Immature natural killer cell (primary cell): ENCODE results near the gene SPEM1. TPM values are rescaled to one million over a fixed set of nuclear protein-coding genes. Genes with fewer than 3 reads are reported as not detected.
A peak's percentile ranks its signal among the peaks of the same experiment; 100 is the strongest.

Experiments used
- DNase-seq, 3 donors: peaks; one replicate each; pipeline ENCODE4 v3.0.0; 2022; ENCODE audit warnings: mixed read lengths in 1 of 3
- H3K27ac Mint-ChIP-seq, 6 donors: one replicate each; pipeline ENCODE4 v1.8.0; 2020; ENCODE audit warnings: mixed read lengths in 6 of 6, mild to moderate bottlenecking in 5 of 6, inconsistent platforms in 4 of 6, moderate library complexity in 3 of 6
- H3K27me3 Mint-ChIP-seq, 3 donors: one replicate each; pipeline ENCODE4 v1.8.0; 2020 to 2021; ENCODE audit warnings: low read depth in 3 of 3, mild to moderate bottlenecking in 3 of 3, mixed read lengths in 3 of 3, moderate library complexity in 3 of 3, inconsistent platforms in 1 of 3
- H3K36me3 Mint-ChIP-seq, 3 donors: one replicate each; pipeline ENCODE4 v1.8.0; 2020; ENCODE audit warnings: mixed read lengths in 3 of 3, inconsistent platforms in 2 of 3, mild to moderate bottlenecking in 2 of 3
- H3K4me1 Mint-ChIP-seq, 2 donors: one replicate each; pipeline ENCODE4 v1.8.0; 2020; ENCODE audit warnings: inconsistent platforms in 2 of 2, mild to moderate bottlenecking in 2 of 2, mixed read lengths in 2 of 2, moderate library complexity in 1 of 2
- H3K4me3 Mint-ChIP-seq, 5 donors: one replicate each; pipeline ENCODE4 v1.8.0; 2020; ENCODE audit warnings: mild to moderate bottlenecking in 5 of 5, mixed read lengths in 5 of 5, inconsistent platforms in 3 of 5, moderate library complexity in 3 of 5
- H3K9me3 Mint-ChIP-seq, 6 donors: one replicate each; pipeline ENCODE4 v1.8.0; 2020; ENCODE audit warnings: mild to moderate bottlenecking in 6 of 6, mixed read lengths in 6 of 6, inconsistent platforms in 4 of 6, moderate library complexity in 3 of 6
- polyA plus RNA-seq, 3 donors: library from polyadenylated mRNA; unstranded; fragments of 300-500 nt; fragmentation: Illumina TruSeq; gene quantifications; one replicate each; pipeline ENCODE4 v1.2.3, GENCODE V29; 2021

SPEM1 gene
- polyA plus RNA-seq, 3 donors from 2014 or later: not detected

DNA sequence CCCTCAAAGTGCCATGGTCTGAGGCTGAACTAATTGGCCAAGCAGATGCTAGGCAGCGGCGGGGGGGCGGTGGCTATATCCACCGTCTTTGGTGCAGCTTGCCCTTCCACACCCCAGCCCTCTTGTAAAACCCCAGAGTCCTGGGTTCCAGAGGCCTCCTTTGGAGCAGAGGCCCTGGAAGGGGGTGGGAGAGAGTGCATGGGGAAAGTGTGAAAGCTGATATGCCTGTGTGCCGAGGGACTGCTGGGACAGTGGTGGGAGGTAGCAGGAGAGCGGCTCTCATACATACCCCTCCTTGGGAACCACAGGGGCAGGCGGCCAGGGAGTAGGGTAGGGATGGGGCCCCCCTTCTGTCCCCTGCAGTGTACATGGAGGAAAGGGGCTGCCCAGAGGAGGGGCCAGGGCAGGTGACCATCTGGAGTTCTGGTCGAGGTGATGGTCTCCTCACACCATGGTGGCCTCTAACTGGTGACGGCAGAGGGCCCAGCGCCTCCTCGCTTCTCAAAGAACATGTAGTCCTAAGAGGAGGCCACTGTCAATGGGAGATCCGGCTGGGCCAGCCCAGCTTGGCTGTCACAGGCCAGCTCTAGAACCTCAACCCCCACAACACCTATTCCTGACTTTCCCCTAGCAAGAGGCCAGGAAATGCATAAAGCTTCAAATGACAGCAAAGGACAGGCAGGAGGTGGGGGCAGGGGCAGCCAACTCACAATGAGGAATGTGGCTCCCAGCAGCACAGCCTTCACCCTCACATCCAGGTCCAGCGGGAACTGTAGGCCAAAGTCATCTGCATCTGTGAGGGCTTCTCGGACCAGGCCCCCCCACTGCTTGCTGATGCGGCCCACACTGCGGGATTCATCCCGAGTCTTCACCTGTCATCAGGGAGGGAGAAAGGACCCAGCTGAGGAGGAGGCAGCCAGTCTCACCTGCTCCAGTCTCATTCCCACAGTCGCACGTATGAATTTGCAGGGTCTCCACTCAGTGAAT, 29.9 kb upstream of the SPEM1 start:
- peaks cover 0 to 2% (median 1%) of the 10 kb centered on the region in 3 donors for H3K27me3 Mint-ChIP-seq
- H3K4me1 Mint-ChIP-seq: peaks cover 10 to 13% of the 10 kb centered on the region in 2 donors
- no peaks in the 10 kb centered on the region for H3K9me3 Mint-ChIP-seq
- peaks cover 0 to 5% (median 0%) of the 10 kb centered on the region in 3 donors for H3K36me3 Mint-ChIP-seq
- DNase-seq: no peak
- no peak overlapping the region for H3K27ac Mint-ChIP-seq
- no peak overlapping the region for H3K4me3 Mint-ChIP-seq

DNA sequence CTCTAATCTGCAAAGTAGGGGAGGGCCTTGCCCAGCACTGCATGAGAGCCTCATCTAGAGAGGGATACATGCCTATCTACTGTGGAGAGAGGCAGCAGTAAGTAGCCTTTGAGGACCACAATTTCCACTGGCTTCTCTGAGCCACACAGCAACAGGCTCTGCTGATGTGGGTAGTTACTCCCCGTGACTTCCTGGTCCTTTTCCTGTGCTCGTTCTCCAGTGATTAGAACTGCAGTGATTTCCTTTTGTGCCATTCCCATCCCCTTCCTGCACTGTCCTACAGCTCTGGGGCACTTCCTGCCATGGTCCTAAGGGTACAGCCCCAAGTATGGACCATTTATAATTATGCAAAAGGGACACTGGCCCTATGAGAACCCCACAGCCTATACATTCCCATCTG, 28.8 kb upstream of the SPEM1 start:
- no peak for DNase-seq
- Mint-ChIP-seq H3K4me3 (no peak overlapping the region), H3K36me3 (peaks cover 0 to 5% (median 0%) of the 10 kb centered on the region in 3 donors), H3K27ac (peak overlapping the region in 1 of 6 donors; percentile 42), H3K27me3 (peaks cover 0 to 2% (median 1%) of the 10 kb centered on the region in 3 donors), H3K4me1 (peaks cover 11 to 13% of the 10 kb centered on the region in 2 donors), H3K9me3 (no peaks in the 10 kb centered on the region)

DNA sequence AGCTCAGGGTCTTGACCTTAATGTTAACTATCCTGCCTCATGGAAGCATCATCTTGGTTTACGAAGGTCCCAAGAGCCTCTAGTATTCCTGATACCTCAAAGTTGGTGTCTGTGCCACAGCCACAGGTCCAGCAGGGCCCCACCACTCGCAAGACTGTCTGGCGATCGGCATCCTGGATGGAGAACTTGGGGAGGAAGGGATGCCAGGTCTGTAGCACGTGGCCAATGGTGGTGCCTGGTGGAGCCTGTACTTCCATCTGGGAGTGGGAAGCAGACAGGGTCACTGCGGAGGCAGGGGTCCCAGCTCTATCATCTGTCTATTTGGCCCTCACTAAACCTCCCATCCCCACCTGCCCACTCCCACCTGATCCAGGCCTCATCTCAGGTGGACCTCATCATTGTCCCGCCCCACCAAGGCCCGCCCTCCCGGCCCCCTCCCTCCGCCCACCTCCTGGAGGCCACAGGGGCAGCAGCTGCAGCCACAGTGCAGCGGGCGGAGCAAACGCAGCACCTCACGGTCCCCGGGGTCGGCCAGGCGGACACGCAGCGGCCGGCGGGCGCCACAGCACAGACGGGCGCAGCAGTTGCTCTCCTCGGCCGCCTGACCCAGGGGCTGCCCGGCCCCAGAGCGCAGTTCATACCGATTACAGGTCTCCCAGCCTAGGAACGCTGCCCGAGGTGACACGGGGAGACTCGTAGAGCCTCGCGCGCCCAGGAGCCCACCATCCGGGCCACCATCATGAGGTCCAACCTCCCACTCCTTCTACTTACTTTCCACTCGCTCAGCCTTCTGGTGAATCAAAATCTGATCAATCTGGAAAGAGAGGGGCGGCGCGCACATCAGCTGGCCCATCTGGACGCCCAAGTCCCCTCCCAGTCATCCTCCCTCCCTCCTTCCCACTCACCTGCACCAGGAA, 27.2 kb upstream of the SPEM1 start:
- peaks cover 2 to 3% (median 2%) of the 10 kb centered on the region in 3 donors for H3K27me3 Mint-ChIP-seq
- H3K36me3 Mint-ChIP-seq: peaks cover 0 to 5% (median 0%) of the 10 kb centered on the region in 3 donors
- H3K27ac Mint-ChIP-seq: peak overlapping the region in 3 of 6 donors; percentile 8 to 74 (median 62)
- H3K9me3 Mint-ChIP-seq: no peaks in the 10 kb centered on the region
- peak overlapping the region; percentile 54 to 93 (median 66) for H3K4me3 Mint-ChIP-seq
- H3K4me1 Mint-ChIP-seq: peaks cover 11 to 13% of the 10 kb centered on the region in 2 donors
- no peak for DNase-seq

DNA sequence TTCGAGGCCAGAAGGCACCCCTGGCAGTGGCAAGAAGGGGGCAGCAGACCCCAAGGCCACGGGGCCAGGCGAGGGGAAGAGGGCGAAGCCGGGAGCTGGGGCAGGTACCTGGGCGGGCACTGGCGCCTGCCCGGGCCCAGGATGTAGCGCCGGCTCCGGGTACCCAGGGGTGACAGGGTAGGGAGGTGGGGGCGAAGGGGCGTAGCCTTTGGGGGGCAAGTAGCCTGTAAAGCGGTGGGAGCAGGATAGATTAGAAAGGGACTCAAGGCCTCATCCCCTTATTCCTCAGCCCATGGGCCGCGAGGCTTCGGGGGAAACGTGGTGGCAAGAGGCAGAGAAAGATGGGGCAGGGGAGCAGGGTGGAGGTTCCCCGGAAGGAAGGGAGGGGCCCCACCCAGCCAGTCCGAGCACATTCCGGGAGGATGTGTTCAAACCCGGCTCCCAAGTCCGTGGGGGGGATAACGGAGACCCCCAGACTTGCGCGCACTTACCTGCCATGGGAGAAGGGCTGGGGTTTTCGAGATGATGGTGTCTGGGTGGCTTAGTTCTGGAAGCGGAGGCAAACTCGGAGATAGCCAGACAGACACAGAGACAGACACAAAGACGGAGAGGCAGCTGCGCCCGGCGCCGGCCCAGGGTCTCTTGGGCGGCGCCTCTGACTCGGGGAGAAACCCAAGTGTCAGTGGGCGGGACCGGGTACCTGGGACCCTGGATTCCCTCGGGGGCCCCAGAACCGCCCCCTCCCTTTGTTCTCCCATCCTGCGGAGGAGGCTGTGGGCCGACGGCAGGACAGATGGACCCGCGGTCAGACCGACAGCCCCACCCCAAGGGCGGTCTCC, 26.3 kb upstream of the SPEM1 start:
- peaks cover 2 to 3% (median 2%) of the 10 kb centered on the region in 3 donors for H3K27me3 Mint-ChIP-seq
- peaks cover 11 to 13% of the 10 kb centered on the region in 2 donors for H3K4me1 Mint-ChIP-seq
- DNase-seq: peak in 1 of 3 donors; percentile 73
- H3K27ac Mint-ChIP-seq: peak overlapping the region; percentile 82 to 95 (median 89)
- peak overlapping the region; percentile 87 to 93 (median 91) for H3K4me3 Mint-ChIP-seq
- H3K9me3 Mint-ChIP-seq: no peaks in the 10 kb centered on the region
- peaks cover 0 to 5% (median 0%) of the 10 kb centered on the region in 3 donors for H3K36me3 Mint-ChIP-seq

DNA sequence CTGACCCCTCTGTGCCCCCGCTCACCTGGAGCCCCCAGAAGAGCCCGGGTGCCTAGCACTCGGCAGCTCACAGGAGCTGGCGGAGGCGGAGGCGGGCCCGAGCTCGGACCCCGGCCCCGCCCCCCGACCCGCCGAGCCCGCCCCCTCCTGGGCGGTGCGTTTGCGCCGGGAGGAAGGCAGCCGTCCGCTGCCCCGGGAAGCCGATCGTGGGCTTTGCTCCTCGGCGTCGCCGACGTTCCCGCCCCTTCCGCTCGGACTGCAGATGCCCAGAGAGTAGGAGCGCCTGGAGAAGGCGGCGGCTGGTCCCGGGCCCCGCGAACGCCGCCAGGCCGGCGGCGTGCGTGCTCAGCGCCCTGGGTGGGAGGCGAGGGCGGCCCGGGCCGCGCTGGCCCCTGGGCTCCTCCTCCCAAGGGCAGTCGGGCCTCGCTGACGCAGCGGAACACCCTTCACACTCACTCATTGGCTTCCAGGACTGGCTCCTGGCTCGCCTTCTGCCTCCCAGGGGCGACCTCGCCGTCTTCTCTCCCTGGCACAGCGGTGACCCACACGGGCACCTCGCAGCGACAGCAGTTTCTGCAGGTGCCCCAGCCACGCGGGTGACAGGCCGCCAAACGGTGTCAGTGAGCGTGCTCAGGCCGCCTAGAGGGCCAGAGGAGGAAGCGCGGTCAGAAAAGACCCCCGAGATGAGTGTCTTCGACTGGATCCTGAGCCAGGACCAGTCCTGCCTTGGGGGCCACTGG, 25.5 kb upstream of the SPEM1 start, which contains the start of gene PLSCR3:
PLSCR3 (minus strand) TSS at position 74 of the 740 bp plus-strand sequence. CDS start 415 bp downstream, outside the sequence.
- no peaks in the 10 kb centered on the region for H3K9me3 Mint-ChIP-seq
- DNase-seq: peak; percentile 83 to 86 (median 86)
- H3K27me3 Mint-ChIP-seq: peaks cover 2 to 3% (median 2%) of the 10 kb centered on the region in 3 donors
- peak within 1 kb of the TSS; percentile 90 to 96 (median 94) for H3K4me3 Mint-ChIP-seq
- peaks cover 0 to under 1% (median 0%) of the 10 kb centered on the region in 3 donors for H3K36me3 Mint-ChIP-seq
- peaks cover 11 to 14% of the 10 kb centered on the region in 2 donors for H3K4me1 Mint-ChIP-seq
- H3K27ac Mint-ChIP-seq: peak within 1 kb of the TSS; percentile 86 to 95 (median 92)

DNA sequence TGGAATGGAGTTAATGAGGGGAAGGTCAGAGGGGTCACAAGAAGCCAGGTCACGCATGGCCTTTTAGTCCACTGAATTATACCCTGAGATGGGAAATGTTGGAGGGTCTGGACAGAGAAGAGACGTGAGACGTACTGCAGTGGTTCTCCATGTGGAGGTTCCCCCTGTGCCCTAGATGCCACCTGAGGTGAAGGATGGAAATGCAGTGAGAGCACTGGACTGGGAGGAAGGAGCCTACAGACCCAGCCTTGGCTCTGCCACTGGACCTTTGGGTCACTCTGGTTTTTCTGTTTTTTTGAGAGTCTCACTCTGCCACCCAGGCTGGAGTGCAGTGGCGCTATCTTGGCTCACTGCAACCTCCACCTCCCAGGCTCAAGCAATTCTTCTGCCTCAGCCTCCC, 24.0 kb upstream of the SPEM1 start:
- Mint-ChIP-seq H3K27ac (peak overlapping the region in 1 of 6 donors; percentile 28), H3K4me3 (peak overlapping the region in 3 of 5 donors; percentile 12 to 61 (median 22)), H3K27me3 (peaks cover 2 to 3% (median 2%) of the 10 kb centered on the region in 3 donors), H3K36me3 (no peaks in the 10 kb centered on the region), H3K4me1 (peaks cover 11 to 15% of the 10 kb centered on the region in 2 donors), H3K9me3 (no peaks in the 10 kb centered on the region)
- no peak for DNase-seq

DNA sequence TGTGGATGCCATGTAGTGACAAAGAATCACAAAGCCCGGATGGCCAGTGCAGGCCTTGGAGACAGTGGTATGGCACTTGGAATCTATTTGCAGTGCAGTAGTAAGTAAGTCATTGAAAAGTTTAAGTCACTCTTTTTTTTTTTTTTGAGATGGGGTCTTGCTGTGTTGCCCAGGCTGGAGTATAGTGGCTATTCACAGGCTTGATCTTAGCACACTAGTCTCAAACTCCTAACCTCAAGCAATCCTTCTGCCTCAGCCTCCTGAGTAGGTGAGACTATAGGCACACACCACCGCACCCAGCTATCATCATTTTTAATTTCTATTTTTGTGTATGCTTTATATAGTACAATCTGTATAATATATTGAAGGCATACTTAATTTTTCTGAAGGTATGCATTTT, 21.5 kb upstream of the SPEM1 start:
- no peak overlapping the region for H3K27ac Mint-ChIP-seq
- H3K4me1 Mint-ChIP-seq: peaks cover 19 to 23% of the 10 kb centered on the region in 2 donors
- no peaks in the 10 kb centered on the region for H3K9me3 Mint-ChIP-seq
- H3K27me3 Mint-ChIP-seq: peaks cover 2 to 3% (median 2%) of the 10 kb centered on the region in 3 donors
- DNase-seq: no peak
- H3K36me3 Mint-ChIP-seq: no peaks in the 10 kb centered on the region
- H3K4me3 Mint-ChIP-seq: no peak overlapping the region

DNA sequence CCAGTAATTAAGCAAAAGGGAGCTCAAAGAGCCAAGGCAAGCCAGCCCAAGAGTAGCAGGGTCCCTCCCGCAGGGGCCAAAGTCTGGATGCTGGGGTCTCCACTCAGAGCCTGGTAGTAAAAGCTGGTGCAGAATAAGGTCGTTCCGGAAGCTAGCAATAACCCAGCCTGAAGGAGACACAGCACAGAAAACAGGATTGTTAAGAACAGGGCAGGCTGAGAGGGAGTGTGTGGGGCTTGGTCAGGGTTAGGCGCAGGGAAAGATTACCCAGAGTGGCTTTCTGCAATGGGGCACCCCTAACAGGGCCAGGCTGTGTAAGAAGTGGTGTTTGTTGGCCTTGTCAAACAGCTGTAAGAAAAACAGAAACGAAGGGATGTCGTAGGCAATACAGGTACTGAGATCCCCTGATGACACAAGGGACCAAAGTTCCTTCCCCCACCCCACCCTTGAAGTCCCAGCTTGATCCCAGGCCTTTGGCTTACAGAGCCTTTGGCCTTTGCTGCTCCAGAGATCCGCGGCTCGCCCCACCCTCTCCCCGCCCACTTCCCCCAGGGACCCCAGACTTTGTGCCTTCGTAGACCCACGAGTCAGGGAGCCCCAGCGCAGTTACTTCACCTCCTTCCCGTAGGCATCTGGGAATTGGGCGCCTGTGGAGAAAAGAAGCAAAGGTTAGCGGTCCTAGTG, 16.9 kb upstream of the SPEM1 start:
- no peak for DNase-seq
- Mint-ChIP-seq H3K9me3 (no peaks in the 10 kb centered on the region), H3K4me1 (peaks cover 12 to 23% of the 10 kb centered on the region in 2 donors), H3K36me3 (no peaks in the 10 kb centered on the region), H3K4me3 (peak overlapping the region; percentile 94 to 96 (median 95)), H3K27ac (peak overlapping the region; percentile 77 to 99 (median 97)), H3K27me3 (peaks cover 6 to 9% (median 7%) of the 10 kb centered on the region in 3 donors)

DNA sequence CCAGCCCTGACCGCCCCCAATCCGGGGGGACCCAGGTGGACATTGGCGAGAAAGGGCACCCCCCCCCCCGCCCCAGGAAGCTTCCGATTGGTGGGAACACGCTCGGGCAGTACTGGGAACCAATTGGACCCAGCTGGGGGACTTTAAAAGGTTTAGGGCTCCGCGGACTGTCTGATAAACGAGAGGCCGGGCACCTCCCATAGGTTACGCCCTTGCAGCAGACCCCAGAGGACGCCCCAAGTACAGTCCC, 16.5 kb upstream of the SPEM1 start:
- no peaks in the 10 kb centered on the region for H3K9me3 Mint-ChIP-seq
- H3K27me3 Mint-ChIP-seq: peaks cover 6 to 9% (median 7%) of the 10 kb centered on the region in 3 donors
- H3K4me3 Mint-ChIP-seq: peak overlapping the region; percentile 94 to 96 (median 95)
- H3K27ac Mint-ChIP-seq: peak overlapping the region; percentile 77 to 99 (median 98)
- no peak for DNase-seq
- peaks cover 12 to 23% of the 10 kb centered on the region in 2 donors for H3K4me1 Mint-ChIP-seq
- no peaks in the 10 kb centered on the region for H3K36me3 Mint-ChIP-seq

DNA sequence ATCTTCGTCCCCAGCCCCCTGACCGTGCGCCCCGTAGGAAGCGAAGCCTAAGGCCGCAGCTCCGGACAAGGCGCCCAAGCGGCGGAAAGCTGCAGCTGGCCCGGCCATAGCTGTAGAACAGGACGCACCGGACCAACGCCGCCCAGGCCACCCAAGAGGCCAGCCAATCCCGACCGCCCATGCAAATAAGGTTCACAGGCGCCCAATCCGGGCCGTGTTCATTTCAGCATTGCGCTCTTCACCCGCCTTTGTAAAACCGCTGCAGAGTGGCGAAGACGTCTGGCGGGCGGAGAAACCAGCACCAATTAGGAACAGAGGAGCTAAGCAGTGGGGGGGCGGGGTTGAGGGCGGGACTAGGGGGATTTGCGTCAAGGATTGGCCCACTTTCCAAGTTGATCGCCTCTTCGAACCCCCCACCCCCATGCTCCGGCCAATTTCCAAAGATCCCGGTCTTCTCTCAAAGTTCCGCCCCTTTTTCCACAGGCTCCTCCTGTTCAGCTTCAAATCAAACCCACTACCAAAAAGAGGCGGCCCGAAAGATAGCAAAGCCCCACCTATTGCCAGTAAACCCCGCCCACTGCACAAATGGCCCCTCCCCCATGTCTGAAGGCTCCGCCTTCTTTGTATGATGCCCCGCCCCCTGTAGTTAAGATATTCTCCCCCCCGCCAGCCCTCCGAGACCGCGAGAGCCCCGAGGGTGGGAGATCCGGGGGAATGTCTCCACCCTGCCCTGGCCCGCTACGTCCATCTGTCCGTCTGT, 16.0 kb upstream of the SPEM1 start, which contains the start of gene TMEM256:
TMEM256 (minus strand) TSS at position 121 of the 760 bp plus-strand sequence; CDS start at position 108, 13 bp downstream.
- DNase-seq: peak; percentile 95 to 96 (median 96)
- Mint-ChIP-seq H3K27ac (peak within 1 kb of the TSS; percentile 85 to 99 (median 98)), H3K4me1 (peaks cover 12 to 23% of the 10 kb centered on the region in 2 donors), H3K27me3 (peaks cover 6 to 9% (median 7%) of the 10 kb centered on the region in 3 donors), H3K9me3 (no peaks in the 10 kb centered on the region), H3K36me3 (no peaks in the 10 kb centered on the region), H3K4me3 (peak within 1 kb of the TSS; percentile 94 to 96 (median 95))

DNA sequence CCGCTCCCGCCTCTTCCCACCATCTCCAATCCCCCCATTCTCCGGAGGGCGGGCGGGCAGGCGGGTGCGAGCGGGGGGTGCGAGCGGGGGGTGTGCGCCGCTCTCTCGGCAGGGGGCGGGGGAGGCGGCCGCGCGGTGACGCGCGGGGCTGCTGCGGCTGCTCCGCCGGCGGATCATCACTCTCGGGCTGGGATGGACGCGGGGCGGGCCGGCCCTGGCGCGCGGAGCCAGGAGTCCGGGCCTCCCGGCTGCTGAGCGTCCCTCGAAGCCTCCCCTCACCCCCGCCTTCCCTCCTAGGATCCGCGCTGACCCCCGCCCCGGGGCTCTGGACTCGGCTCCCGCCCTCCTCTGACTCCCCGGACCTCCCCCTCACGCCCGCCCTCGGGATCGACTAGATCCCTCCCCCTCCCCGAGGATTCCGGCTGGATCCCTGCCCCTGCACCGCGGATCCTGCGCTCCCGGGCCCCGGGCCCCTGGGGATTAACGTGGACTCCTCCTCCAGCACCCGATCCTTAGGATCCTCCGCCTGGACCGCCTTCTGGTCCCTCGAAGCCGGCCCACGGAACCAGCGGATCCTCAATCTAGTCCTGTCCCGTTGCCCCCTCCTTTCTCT, 15.3 kb upstream of the SPEM1 start:
- Mint-ChIP-seq H3K27ac (peak overlapping the region; percentile 85 to 99 (median 98)), H3K4me1 (peaks cover 12 to 21% of the 10 kb centered on the region in 2 donors), H3K9me3 (peaks cover 0 to 2% (median 0%) of the 10 kb centered on the region in 6 donors)

More for the DNA sequence above, 15.3 kb upstream of the SPEM1 start:
- Mint-ChIP-seq H3K36me3 (no peaks in the 10 kb centered on the region), H3K4me3 (peak overlapping the region; percentile 94 to 96 (median 95)), H3K27me3 (peaks cover 6 to 9% (median 7%) of the 10 kb centered on the region in 3 donors)
- DNase-seq: no peak
